NB4 (cell line): ENCODE data around the gene B4GAT1.
"Not testable (repeated sequence)": the region's sequence is repeated elsewhere in the genome, so short reads cannot be mapped to it uniquely, and the experiment has no call there.

Source experiments
- DNase-seq: peaks from one replicate; pipeline ENCODE4 v3.0.0; 2010; ENCODE audit warnings: low read depth
- H3K4me3 ChIP-seq: one replicate; pipeline ENCODE4 v1.5.1; 2011; ENCODE audit warnings: mild to moderate bottlenecking, low read depth, low read length, moderate library complexity
- CTCF ChIP-seq: IDR thresholded peaks from one replicate; pipeline ENCODE4 v1.5.1; 2012; ENCODE audit warnings: low read depth, low read length
- MAX ChIP-seq: IDR thresholded peaks from 2 replicates; pipeline ENCODE4 v1.6.1; 2011; ENCODE audit warnings: low read depth, low read length
- MYC ChIP-seq: IDR thresholded peaks from 2 replicates; pipeline ENCODE4 v1.6.1; 2011; ENCODE audit warnings: low read depth, low read length
- POLR2A ChIP-seq: IDR thresholded peaks from 2 replicates; pipeline ENCODE4 v1.6.1; 2011; ENCODE audit warnings: mild to moderate bottlenecking; ENCODE audit not compliant: insufficient read length; ENCODE audit errors: extremely low read depth

The B4GAT1 gene

GRCh38 chr11:66324664-66325063, 22.8 kb downstream of the B4GAT1 start:
- no peak overlapping the region for H3K4me3 ChIP-seq
- TF ChIP-seq MAX (no peak), MYC (no peak), CTCF (no peak), POLR2A (no peak)
- DNase-seq = no peak

- DNase-seq = no peak
- H3K4me3 ChIP-seq = no peak overlapping the region
- TF ChIP-seq CTCF (no peak), POLR2A (no peak), MAX (no peak), MYC (no peak)
Observed at GRCh38 chr11:66323684-66324083, 23.7 kb downstream of the B4GAT1 start.

GRCh38 chr11:66322732-66323427, 24.5 kb downstream of the B4GAT1 start:
- DNase-seq = no peak
- TF ChIP-seq POLR2A (no peak), MYC (no peak), MAX (no peak), CTCF (no peak)
- H3K4me3 ChIP-seq = no peak overlapping the region

GRCh38 chr11:66321606-66322005, 25.8 kb downstream of the B4GAT1 start:
- no peak for DNase-seq
- H3K4me3 ChIP-seq = no peak overlapping the region
- no peak for TF ChIP-seq CTCF
- TF ChIP-seq MYC = no peak
- no peak for TF ChIP-seq POLR2A
- no peak for TF ChIP-seq MAX

- not testable (repeated sequence) for H3K4me3 ChIP-seq, DNase-seq
Observed at GRCh38 chr11:66320748-66321147, 26.7 kb downstream of the B4GAT1 start.

GRCh38 chr11:66320289-66320688, 27.1 kb downstream of the B4GAT1 start:
- DNase-seq, H3K4me3 ChIP-seq: not testable (repeated sequence)

GRCh38 chr11:66318600-66318970, 28.8 kb downstream of the B4GAT1 start:
- no peak overlapping the region for H3K4me3 ChIP-seq
- no peak for DNase-seq
- TF ChIP-seq CTCF (no peak), MAX (no peak), POLR2A (no peak), MYC (no peak)
